ENCODE measurements around the gene ZBTB34.
"Not testable (repeated sequence)": the region's sequence is repeated elsewhere in the genome, so short reads cannot be mapped to it uniquely, and the experiment has no call there.

ZBTB34 gene, protein sequence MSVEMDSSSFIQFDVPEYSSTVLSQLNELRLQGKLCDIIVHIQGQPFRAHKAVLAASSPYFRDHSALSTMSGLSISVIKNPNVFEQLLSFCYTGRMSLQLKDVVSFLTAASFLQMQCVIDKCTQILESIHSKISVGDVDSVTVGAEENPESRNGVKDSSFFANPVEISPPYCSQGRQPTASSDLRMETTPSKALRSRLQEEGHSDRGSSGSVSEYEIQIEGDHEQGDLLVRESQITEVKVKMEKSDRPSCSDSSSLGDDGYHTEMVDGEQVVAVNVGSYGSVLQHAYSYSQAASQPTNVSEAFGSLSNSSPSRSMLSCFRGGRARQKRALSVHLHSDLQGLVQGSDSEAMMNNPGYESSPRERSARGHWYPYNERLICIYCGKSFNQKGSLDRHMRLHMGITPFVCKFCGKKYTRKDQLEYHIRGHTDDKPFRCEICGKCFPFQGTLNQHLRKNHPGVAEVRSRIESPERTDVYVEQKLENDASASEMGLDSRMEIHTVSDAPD

GRCh38 chr9:126860077-126860756 is at the start of gene ZBTB34:
Gene ZBTB34 (plus strand): TSS chr9:126860639. CDS start chr9:126879400, 18,761 bp downstream.
- DNase-seq = peak; percentile 85

GRCh38 chr9:126813072-126813471 is 47.4 kb upstream of the ZBTB34 start:
- no peak for DNase-seq

DNA sequence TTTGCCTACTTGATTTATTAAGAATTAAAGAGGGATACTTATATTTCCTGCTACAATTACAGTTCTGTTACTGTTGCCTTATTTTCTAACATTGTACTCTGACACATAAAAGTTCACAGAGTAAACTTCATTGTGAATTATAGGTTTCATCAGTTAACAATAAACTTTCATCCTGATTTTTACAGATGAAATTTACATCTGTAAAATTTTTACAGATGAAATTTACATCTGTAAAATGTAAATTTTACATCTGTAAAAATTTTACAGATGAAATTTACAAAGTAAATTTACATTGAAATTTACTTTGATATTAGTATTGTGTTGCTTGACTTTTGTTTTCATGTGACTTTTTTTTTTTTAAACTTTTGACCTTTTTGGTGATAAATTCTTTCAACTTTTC is 46.3 kb upstream of the ZBTB34 start:
- no peak for DNase-seq

GRCh38 chr9:126817615-126818014 is 42.8 kb upstream of the ZBTB34 start:
- DNase-seq = not testable (repeated sequence)

- DNase-seq = no peak
These were observed 42.0 kb upstream of the ZBTB34 start for GRCh38 chr9:126818482-126818881.

GRCh38 chr9:126819482-126819881 is 41.0 kb upstream of the ZBTB34 start:
- DNase-seq = no peak

GRCh38 chr9:126822278-126822677 is 38.2 kb upstream of the ZBTB34 start:
- DNase-seq = no peak

DNA sequence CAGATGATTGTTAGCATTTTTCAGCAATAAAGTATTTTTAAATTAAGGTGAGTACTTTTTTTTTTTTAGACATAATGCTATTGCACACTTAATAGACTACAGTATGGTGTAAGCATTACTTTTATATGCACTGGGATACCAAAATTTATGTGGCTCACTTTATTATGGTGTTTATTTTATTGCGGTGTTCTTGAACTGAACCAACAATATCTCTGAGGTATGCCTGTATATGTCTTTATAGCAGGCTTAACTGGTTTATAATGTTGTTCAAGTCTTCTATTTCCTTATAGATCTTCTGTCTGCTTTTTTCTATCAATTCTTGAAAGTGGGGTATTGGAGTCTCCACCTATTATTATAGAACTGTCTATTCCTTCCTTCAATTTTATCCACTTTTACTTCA is 37.6 kb upstream of the ZBTB34 start:
- DNase-seq = no peak

- DNase-seq = not testable (repeated sequence)
These were observed 36.4 kb upstream of the ZBTB34 start for GRCh38 chr9:126824052-126824451.

DNA sequence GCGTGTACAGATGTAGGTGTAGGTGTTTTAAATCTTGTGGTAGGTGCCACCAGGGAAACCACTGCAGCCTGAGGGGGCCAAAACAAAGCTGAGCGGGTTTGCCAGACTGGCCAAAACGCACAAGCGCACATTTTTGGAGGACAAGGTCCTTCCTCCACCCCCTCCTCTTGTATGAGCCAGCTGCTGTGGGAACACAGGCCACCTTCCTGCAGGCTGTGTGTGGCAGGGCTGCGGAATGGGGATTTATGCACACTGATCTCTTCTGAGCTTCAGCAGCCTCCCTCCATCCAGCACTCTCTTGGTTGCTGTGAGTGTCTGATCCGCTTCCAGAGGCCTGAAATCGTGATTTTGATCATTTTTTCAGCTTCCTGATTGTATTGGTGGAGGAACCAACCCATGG is 33.2 kb upstream of the ZBTB34 start:
- DNase-seq = no peak

GRCh38 chr9:126829035-126829434 is 31.4 kb upstream of the ZBTB34 start:
- DNase-seq = no peak

DNA sequence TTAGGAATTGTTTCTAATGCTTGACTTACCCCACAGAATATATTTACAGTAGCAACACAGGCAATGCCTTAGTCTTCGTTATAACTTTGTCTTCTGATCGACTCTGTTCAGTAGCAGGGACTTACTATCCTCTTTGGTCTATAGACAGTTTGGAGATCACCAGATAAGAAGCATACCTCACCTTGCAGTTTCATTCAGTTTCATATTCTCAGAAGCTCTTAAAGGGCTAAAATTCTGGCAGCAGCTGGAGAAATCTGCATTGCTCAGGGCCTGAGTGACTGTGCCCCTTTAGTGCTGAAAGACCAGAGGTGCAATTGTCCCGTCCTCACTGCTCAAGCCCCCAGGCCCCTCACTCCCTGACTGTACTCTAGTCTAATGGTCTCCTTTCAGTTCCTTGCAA is 29.6 kb upstream of the ZBTB34 start:
- DNase-seq = no peak

DNA sequence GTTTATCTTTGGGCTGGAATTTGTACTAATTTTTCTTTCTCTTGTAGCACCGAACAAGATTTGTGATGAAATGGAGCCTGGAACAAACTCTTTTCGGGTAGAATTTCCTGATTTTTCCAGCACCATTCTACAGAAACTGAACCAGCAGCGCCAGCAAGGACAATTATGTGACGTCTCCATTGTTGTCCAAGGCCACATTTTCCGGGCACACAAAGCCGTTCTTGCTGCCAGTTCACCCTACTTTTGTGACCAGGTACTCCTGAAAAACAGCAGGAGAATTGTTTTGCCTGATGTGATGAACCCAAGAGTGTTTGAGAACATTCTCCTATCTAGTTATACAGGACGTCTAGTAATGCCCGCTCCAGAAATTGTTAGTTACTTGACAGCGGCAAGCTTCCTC is 28.0 kb upstream of the ZBTB34 start:
- no peak for DNase-seq

GRCh38 chr9:126833020-126833419 is 27.4 kb upstream of the ZBTB34 start:
- DNase-seq = no peak

- no peak for DNase-seq
These were observed 26.6 kb upstream of the ZBTB34 start for GRCh38 chr9:126833710-126834345.

DNA sequence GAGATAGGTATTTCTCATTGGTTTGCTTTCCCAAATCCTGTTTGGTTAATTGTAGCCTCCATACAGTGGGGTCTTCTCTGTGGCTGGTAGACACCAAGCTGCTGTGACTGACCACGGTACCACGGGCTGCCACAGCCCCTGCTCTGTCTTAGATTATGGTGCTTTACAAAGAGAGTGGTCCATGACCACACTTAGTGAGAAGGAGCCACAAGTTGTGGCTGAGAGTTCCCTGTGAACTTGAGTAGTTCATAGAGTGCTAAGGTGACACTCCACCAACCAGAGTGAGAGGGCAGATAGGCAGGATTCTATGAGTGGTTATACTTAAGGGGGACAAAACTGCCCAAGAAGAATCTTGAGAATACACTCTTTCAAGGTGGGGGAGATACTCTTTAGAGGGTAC is 25.8 kb upstream of the ZBTB34 start:
- no peak for DNase-seq

DNA sequence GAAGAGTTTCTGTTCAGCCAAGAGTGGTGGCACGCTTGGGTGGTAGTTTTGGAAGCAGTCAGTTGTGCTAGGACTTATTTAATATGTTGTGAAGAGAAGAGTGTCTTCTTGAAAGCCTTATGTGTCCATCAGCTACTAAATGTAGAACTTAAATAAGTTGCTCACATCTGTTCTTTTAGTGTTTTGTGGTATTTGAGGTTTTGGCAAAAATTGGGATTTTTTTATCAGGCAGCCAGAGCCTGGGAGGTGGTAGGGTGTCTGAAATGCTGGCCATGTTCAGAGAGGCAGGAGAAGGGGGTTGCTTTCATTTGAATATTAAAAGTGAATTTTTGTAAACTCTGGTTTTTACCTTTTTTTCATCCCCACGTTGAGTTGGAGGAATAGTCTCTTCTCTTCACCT is 24.2 kb upstream of the ZBTB34 start:
- no peak for DNase-seq

GRCh38 chr9:126838055-126838811 is 22.2 kb upstream of the ZBTB34 start:
- no peak for DNase-seq

DNA sequence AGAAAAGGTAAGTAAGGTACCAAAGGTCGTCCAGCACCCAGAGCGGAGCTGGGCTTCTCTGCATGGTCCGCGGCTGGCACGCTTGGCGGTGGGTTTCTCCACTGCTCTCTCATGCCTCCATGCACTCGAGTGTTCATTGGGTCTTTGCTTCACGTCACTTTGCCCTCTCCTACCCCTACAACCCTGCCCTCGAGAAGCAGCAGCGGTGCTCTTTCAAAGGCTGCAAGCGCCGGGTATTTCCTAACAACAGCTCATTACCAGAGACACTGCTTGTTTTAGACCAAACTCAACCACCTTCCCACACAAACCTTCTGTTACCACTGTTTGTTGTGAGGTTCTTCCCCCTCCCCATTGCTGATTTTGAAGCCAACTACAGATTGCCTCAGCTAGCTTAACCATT is 21.5 kb upstream of the ZBTB34 start:
- DNase-seq = no peak

GRCh38 chr9:126839301-126839700 is 21.1 kb upstream of the ZBTB34 start:
- DNase-seq = no peak

- DNase-seq = no peak
These were observed 18.1 kb upstream of the ZBTB34 start for GRCh38 chr9:126842220-126842842.

DNA sequence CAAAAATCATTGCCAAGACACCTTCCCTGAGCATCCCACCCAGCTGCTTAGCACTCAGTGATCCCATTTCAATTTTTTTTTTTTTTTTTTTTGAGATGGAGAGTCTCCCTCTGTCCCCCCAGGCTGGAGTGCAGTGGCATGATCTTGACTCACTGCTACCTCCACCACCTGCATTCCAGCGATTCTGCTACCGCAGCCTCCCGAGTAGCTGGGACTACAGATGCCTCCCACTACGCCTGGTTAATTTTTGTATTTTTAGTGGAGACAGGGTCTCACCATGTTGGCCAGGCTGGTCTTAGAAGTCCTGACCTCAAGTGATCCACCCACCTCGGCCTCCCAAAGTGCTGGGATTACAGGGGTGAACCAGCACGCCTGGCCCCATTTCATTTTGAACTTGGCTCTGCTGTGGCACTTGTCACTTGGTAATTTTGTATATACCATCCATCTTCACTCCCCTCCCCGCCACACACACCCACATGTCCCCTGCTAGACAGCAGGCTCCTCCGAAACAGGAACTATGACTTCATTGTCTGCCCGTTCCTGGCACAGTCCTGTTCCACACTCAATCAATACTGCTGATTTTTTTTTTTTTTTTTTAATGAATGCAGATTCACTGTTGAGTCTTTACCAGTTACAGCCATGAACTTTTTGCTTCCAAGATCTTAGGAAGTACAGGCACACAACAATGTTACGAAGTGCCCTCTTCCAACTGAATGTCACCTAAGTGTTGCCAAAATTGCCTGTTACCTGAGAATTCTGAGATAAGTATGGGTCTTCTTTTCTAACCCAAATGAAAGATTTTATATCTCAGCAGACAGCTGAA is 17.3 kb upstream of the ZBTB34 start:
- DNase-seq = no peak
